ENCODE measurements around the gene THRAP3. TPM values are rescaled to one million over a fixed set of nuclear protein-coding genes. Genes with fewer than 3 reads are reported as not detected.

THRAP3 gene
- total RNA-seq, 2 donors from 2014 or later: 81.0 to 103 TPM

GRCh38 chr1:36276688-36277087 lies 52.4 kb downstream of the THRAP3 start:
- no peak overlapping the region for H3K27ac ChIP-seq
- DNase-seq: no peak
- no peaks in the 10 kb centered on the region for H3K27me3 ChIP-seq
- no peaks in the 10 kb centered on the region for H3K9me3 ChIP-seq
- no peak overlapping the region for H3K4me3 ChIP-seq
- TF ChIP-seq CTCF (IDR thresholded peaks at IDR 0.05): no peak
- intact Hi-C loops (cut with DNase I): no loop called here
- no peaks in the 10 kb centered on the region for H3K36me3 ChIP-seq
- H3K9ac ChIP-seq (ENCODE audit: low read depth in 2 of 2, low read length in 2 of 2): no peak overlapping the region
- H3K4me1 ChIP-seq: no peaks in the 10 kb centered on the region

GRCh38 chr1:36279110-36279788 lies 55.0 kb downstream of the THRAP3 start:
- H3K27me3 ChIP-seq: no peaks in the 10 kb centered on the region
- H3K36me3 ChIP-seq: peaks cover 6% of the 10 kb centered on the region
- H3K27ac ChIP-seq: no peak overlapping the region
- H3K9me3 ChIP-seq: no peaks in the 10 kb centered on the region
- H3K4me3 ChIP-seq: no peak overlapping the region
- intact Hi-C loops (cut with DNase I): no loop called here
- no peak overlapping the region for H3K9ac ChIP-seq (ENCODE audit: low read depth in 2 of 2, low read length in 2 of 2)
- H3K4me1 ChIP-seq: no peaks in the 10 kb centered on the region
- TF ChIP-seq CTCF (IDR thresholded peaks at IDR 0.05): no peak
- no peak for DNase-seq

GRCh38 chr1:36279789-36280296 lies 55.6 kb downstream of the THRAP3 start:
- Histone ChIP-seq H3K36me3 (peaks cover 6% of the 10 kb centered on the region), H3K9ac (ENCODE audit: low read depth in 2 of 2, low read length in 2 of 2) (no peak overlapping the region), H3K27me3 (no peaks in the 10 kb centered on the region), H3K27ac (no peak overlapping the region), H3K4me1 (no peaks in the 10 kb centered on the region), H3K9me3 (no peaks in the 10 kb centered on the region), H3K4me3 (no peak overlapping the region)
- TF ChIP-seq CTCF (IDR thresholded peaks at IDR 0.05): no peak
- DNase-seq: no peak
- intact Hi-C loops (cut with DNase I): loop anchor here (10.0 kb wide), 2 partner anchors 95 to 125 kb away; partner anchors contain the start of gene MAP7D1

GRCh38 chr1:36284061-36284460 lies 59.8 kb downstream of the THRAP3 start:
- intact Hi-C loops (cut with DNase I): loop anchor here (10.0 kb wide), 2 partner anchors 99 to 129 kb away; partner anchors contain the start of gene MAP7D1
- H3K9me3 ChIP-seq: no peaks in the 10 kb centered on the region
- no peak for DNase-seq
- H3K36me3 ChIP-seq: peaks cover 6% of the 10 kb centered on the region
- no peak for TF ChIP-seq CTCF (IDR thresholded peaks at IDR 0.05)
- H3K27me3 ChIP-seq: no peaks in the 10 kb centered on the region
- H3K27ac ChIP-seq: no peak overlapping the region
- no peak overlapping the region for H3K4me3 ChIP-seq
- no peak overlapping the region for H3K9ac ChIP-seq (ENCODE audit: low read depth in 2 of 2, low read length in 2 of 2)
- H3K4me1 ChIP-seq: no peaks in the 10 kb centered on the region

GRCh38 chr1:36284517-36284916 lies 60.3 kb downstream of the THRAP3 start:
- intact Hi-C loops (cut with DNase I): loop anchor here (10.0 kb wide), 2 partner anchors 100 to 130 kb away; partner anchors contain the start of gene MAP7D1
- H3K9me3 ChIP-seq: no peaks in the 10 kb centered on the region
- H3K36me3 ChIP-seq: peaks cover 6% of the 10 kb centered on the region
- DNase-seq: no peak
- H3K4me3 ChIP-seq: no peak overlapping the region
- no peak for TF ChIP-seq CTCF (IDR thresholded peaks at IDR 0.05)
- no peak overlapping the region for H3K27ac ChIP-seq
- no peaks in the 10 kb centered on the region for H3K27me3 ChIP-seq
- H3K9ac ChIP-seq (ENCODE audit: low read depth in 2 of 2, low read length in 2 of 2): no peak overlapping the region
- H3K4me1 ChIP-seq: no peaks in the 10 kb centered on the region
